Left renal pelvis (tissue), 4 donors: ENCODE data around the gene MCRS1. TPM values are rescaled to one million over a fixed set of nuclear protein-coding genes. Genes with fewer than 3 reads are reported as not detected.
"Not testable (repeated sequence)": the region's sequence is repeated elsewhere in the genome, so short reads cannot be mapped to it uniquely, and the experiment has no call there.

Experiments
- DNase-seq, 4 donors: peaks; one replicate each; pipeline ENCODE4 v3.0.0-alpha.2; 2013; ENCODE audit warnings: low read depth in 4 of 4, low spot score in 3 of 4
- polyA plus RNA-seq, 4 donors: library from polyadenylated mRNA; unstranded; fragments of 120-200 nt; gene quantifications; one replicate each; pipeline ENCODE4 v1.2.1, GENCODE V29; 2013; ENCODE audit not compliant: insufficient read length in 4 of 4

The MCRS1 gene
- polyA plus RNA-seq, 4 donors: 45.4 to 77.8 (median 64.5) TPM

GRCh38 chr12:49525942-49526341, 42.0 kb downstream of the MCRS1 start:
- DNase-seq: no peak

GRCh38 chr12:49524660-49525324, 43.1 kb downstream of the MCRS1 start:
- no peak for DNase-seq

- DNase-seq: no peak
Observed at GRCh38 chr12:49521389-49521788, 46.6 kb downstream of the MCRS1 start.

GRCh38 chr12:49519574-49519936, 48.4 kb downstream of the MCRS1 start:
- DNase-seq: no peak

GRCh38 chr12:49518914-49519573, 48.9 kb downstream of the MCRS1 start:
- DNase-seq: no peak

- no peak for DNase-seq
Observed at GRCh38 chr12:49515266-49515665, 52.7 kb downstream of the MCRS1 start.

GRCh38 chr12:49512546-49512945, 55.4 kb downstream of the MCRS1 start:
- no peak for DNase-seq

- DNase-seq: no peak
Observed at GRCh38 chr12:49511410-49511809, 56.5 kb downstream of the MCRS1 start.

GRCh38 chr12:49509681-49510080, 58.3 kb downstream of the MCRS1 start:
- not testable (repeated sequence) for DNase-seq

Other genes starting within 250 kb of the MCRS1 start
- 10 to 100 TPM; 16.4 to 37.7 (median 23.3) TPM for gene TROAP, start 244.9 kb downstream of the MCRS1 start, polyA plus RNA-seq
- gene C1QL4, start 231.0 kb downstream of the MCRS1 start, polyA plus RNA-seq: 1 to 10 TPM; 1.1 to 2.0 (median 1.3) TPM
- 10 to 100 TPM in 3 of 4 donors, 1 to 10 TPM in 1; 6.5 to 26.4 (median 17.8) TPM for gene DNAJC22, start 221.3 kb downstream of the MCRS1 start, polyA plus RNA-seq
- gene SPATS2, start 200.7 kb downstream of the MCRS1 start, polyA plus RNA-seq: 10 to 100 TPM; 48.7 to 60.5 (median 50.7) TPM
- 1 to 10 TPM; 2.4 to 8.5 (median 4.6) TPM for gene KCNH3, start 29.1 kb downstream of the MCRS1 start, polyA plus RNA-seq
- gene FAM186B, start 37.5 kb upstream of the MCRS1 start, polyA plus RNA-seq: 1 to 10 TPM in 2 of 4 donors, under 1 TPM in 2; 0.82 to 2.4 (median 1.00) TPM
- gene PRPF40B, start 55.4 kb upstream of the MCRS1 start, polyA plus RNA-seq: 10 to 100 TPM; 20.0 to 37.3 (median 22.3) TPM
- 10 to 100 TPM; 36.8 to 39.7 (median 37.8) TPM for gene FMNL3, start 139.3 kb upstream of the MCRS1 start, polyA plus RNA-seq
- gene TMBIM6, start 173.4 kb upstream of the MCRS1 start, polyA plus RNA-seq: 100 to 1,000 TPM; 443 to 774 (median 723) TPM